BLaER1 treated with 17β-estradiol and CSF1 and Interleukin-3, amounts not matched to agents 10 nM and 100 nM (cell line): ENCODE results near the gene ZNF497.
A peak's percentile ranks its signal among the peaks of the same experiment; 100 is the strongest.

Experiments
- H3K27ac ChIP-seq, 11 experiments: shearing (Covaris generic); formaldehyde crosslinking; 2 replicates each; pipeline ENCODE4 v1.8.1; 2022
- H3K27me3 ChIP-seq, 11 experiments: shearing (Covaris generic); formaldehyde crosslinking; 2 replicates each; pipeline ENCODE4 v1.8.1; 2022
- H3K36me3 ChIP-seq, 11 experiments: shearing (Covaris generic); formaldehyde crosslinking; 2 replicates each; pipeline ENCODE4 v1.8.1; 2022
- H3K4me1 ChIP-seq, 10 experiments: shearing (Covaris generic); formaldehyde crosslinking; 2 replicates each; pipeline ENCODE4 v1.8.1; 2022
- H3K4me2 ChIP-seq, 11 experiments: shearing (Covaris generic); formaldehyde crosslinking; 2 replicates each; pipeline ENCODE4 v1.8.1; 2022
- H3K4me3 ChIP-seq, 10 experiments: shearing (Covaris generic); formaldehyde crosslinking; 2 replicates each; pipeline ENCODE4 v1.8.1; 2022
- H3K9ac ChIP-seq, 11 experiments: shearing (Covaris generic); formaldehyde crosslinking; 2 replicates each; pipeline ENCODE4 v1.8.1; 2022
- H3K9me3 ChIP-seq, 11 experiments: shearing (Covaris generic); formaldehyde crosslinking; replicated peaks in 1 of 11; 2 replicates each; pipeline ENCODE4 v1.8.1; 2022
- H4K20me1 ChIP-seq, 11 experiments: shearing (Covaris generic); formaldehyde crosslinking; 2 replicates each; pipeline ENCODE4 v1.8.1; 2022
- Cebpa-rat ChIP-seq, 11 experiments: shearing (Covaris generic); IDR thresholded peaks; 2 replicates each; pipeline ENCODE4 v1.8.1; 2022

Gene ZNF497

GRCh38 chr19:58307736-58308135 is 54.8 kb downstream of the ZNF497 start:
- Histone ChIP-seq H4K20me1 (peaks cover 0 to 91% (median 38%) of the 10 kb centered on the region in 11 experiments; a peak in 18 of 22 replicates), H3K4me1 (peaks cover 18 to 30% (median 23%) of the 10 kb centered on the region in 10 experiments), H3K9ac (no peak overlapping the region), H3K27me3 (no peaks in the 10 kb centered on the region), H3K27ac (no peak overlapping the region), H3K36me3 (peaks cover 60 to 77% (median 71%) of the 10 kb centered on the region in 11 experiments), H3K4me2 (peak overlapping the region in 1 of 11 experiments; percentile 14; a peak in 1 of 22 replicates), H3K4me3 (no peak overlapping the region), H3K9me3 (peaks cover 0 to 28% (median 6%) of the 10 kb centered on the region in 11 experiments; a peak in 7 of 22 replicates)
- no peak for TF ChIP-seq Cebpa-rat (IDR thresholded peaks at IDR 0.05)

GRCh38 chr19:58305932-58306323 is 56.6 kb downstream of the ZNF497 start:
- H3K4me1 ChIP-seq: peaks cover 18 to 30% (median 23%) of the 10 kb centered on the region in 10 experiments
- peaks cover 50 to 77% (median 69%) of the 10 kb centered on the region in 11 experiments for H3K36me3 ChIP-seq
- peak overlapping the region; percentile 77 to 96 (median 88) for H3K4me3 ChIP-seq
- H3K4me2 ChIP-seq: peak overlapping the region; percentile 81 to 96 (median 92)
- no peaks in the 10 kb centered on the region for H3K27me3 ChIP-seq
- peak overlapping the region; percentile 79 to 93 (median 92) for H3K9ac ChIP-seq
- no peak for TF ChIP-seq Cebpa-rat (IDR thresholded peaks at IDR 0.05)
- peaks cover 0 to 19% (median 0%) of the 10 kb centered on the region in 11 experiments; a peak in 7 of 22 replicates for H3K9me3 ChIP-seq
- peak overlapping the region; percentile 77 to 94 (median 91) for H3K27ac ChIP-seq
- peaks cover 0 to 91% (median 33%) of the 10 kb centered on the region in 11 experiments; a peak in 16 of 22 replicates for H4K20me1 ChIP-seq

GRCh38 chr19:58305065-58305931 is 57.3 kb downstream of the ZNF497 start, which contains the start of gene ERVK3-1:
TSS of gene ERVK3-1 (plus strand) at chr19:58305377. CDS start at chr19:58312169, 6,792 bp downstream.
- Histone ChIP-seq H3K4me1 (peaks cover 18 to 30% (median 23%) of the 10 kb centered on the region in 10 experiments), H3K36me3 (peaks cover 52 to 77% (median 69%) of the 10 kb centered on the region in 11 experiments), H3K4me3 (peak within 1 kb of the TSS; percentile 77 to 96 (median 88)), H3K27ac (peak within 1 kb of the TSS; percentile 77 to 94 (median 91)), H3K9me3 (peaks cover 0 to 21% (median 0%) of the 10 kb centered on the region in 11 experiments; a peak in 9 of 22 replicates), H4K20me1 (peaks cover 0 to 91% (median 39%) of the 10 kb centered on the region in 11 experiments; a peak in 16 of 22 replicates), H3K4me2 (peak within 1 kb of the TSS; percentile 81 to 96 (median 92)), H3K27me3 (no peaks in the 10 kb centered on the region), H3K9ac (peak within 1 kb of the TSS; percentile 79 to 93 (median 92))
- no peak for TF ChIP-seq Cebpa-rat (IDR thresholded peaks at IDR 0.05)

- Histone ChIP-seq H4K20me1 (peaks cover 0 to 91% (median 45%) of the 10 kb centered on the region in 11 experiments; a peak in 16 of 22 replicates), H3K4me2 (peak overlapping the region; percentile 60 to 96 (median 84)), H3K9me3 (peaks cover 0 to 21% (median 0%) of the 10 kb centered on the region in 11 experiments; a peak in 6 of 22 replicates), H3K36me3 (peaks cover 52 to 78% (median 69%) of the 10 kb centered on the region in 11 experiments), H3K9ac (peak overlapping the region in 7 of 11 experiments; percentile 63 to 93 (median 92); a peak in 12 of 22 replicates), H3K27ac (peak overlapping the region in 9 of 11 experiments; percentile 40 to 92 (median 91); a peak in 11 of 22 replicates), H3K27me3 (no peaks in the 10 kb centered on the region), H3K4me3 (peak overlapping the region; percentile 77 to 96 (median 88)), H3K4me1 (peaks cover 18 to 30% (median 23%) of the 10 kb centered on the region in 10 experiments)
- TF ChIP-seq Cebpa-rat (IDR thresholded peaks at IDR 0.05): no peak
Measured at GRCh38 chr19:58304748-58305064, 57.8 kb downstream of the ZNF497 start.
